Measurements from ENCODE around the gene ERG.

Gene ERG

GRCh38 chr21:38386967-38387366 is 111.3 kb downstream of the ERG start:
- no peak for DNase-seq

GRCh38 chr21:38385427-38386175 is 112.7 kb downstream of the ERG start:
- DNase-seq = no peak

- no peak for DNase-seq
Observed at GRCh38 chr21:38384675-38385426, 113.4 kb downstream of the ERG start.

GRCh38 chr21:38384238-38384560 is 114.1 kb downstream of the ERG start:
- DNase-seq = no peak

GRCh38 chr21:38383411-38384237 is 114.7 kb downstream of the ERG start:
- DNase-seq = no peak

- DNase-seq = peak; percentile 9
Observed at GRCh38 chr21:38380481-38381137, 117.7 kb downstream of the ERG start.

GRCh38 chr21:38379147-38379546 is 119.1 kb downstream of the ERG start:
- DNase-seq = no peak

- no peak for DNase-seq
Observed at GRCh38 chr21:38377165-38378088, 120.8 kb downstream of the ERG start.

- no peak for DNase-seq
Observed at GRCh38 chr21:38376693-38377092, 121.6 kb downstream of the ERG start.

- DNase-seq = no peak
Observed at GRCh38 chr21:38376235-38376634, 122.0 kb downstream of the ERG start.

GRCh38 chr21:38367646-38368045 is 130.6 kb downstream of the ERG start:
- DNase-seq = no peak

- no peak for DNase-seq
Observed at GRCh38 chr21:38365521-38365920, 132.8 kb downstream of the ERG start.

GRCh38 chr21:38363693-38364092 is 134.6 kb downstream of the ERG start:
- no peak for DNase-seq

GRCh38 chr21:38361324-38361723 is 137.0 kb downstream of the ERG start:
- no peak for DNase-seq

GRCh38 chr21:38359835-38360234 is 138.4 kb downstream of the ERG start:
- DNase-seq = no peak

GRCh38 chr21:38359090-38359489 is 139.2 kb downstream of the ERG start:
- no peak for DNase-seq

- no peak for DNase-seq
Observed at GRCh38 chr21:38358666-38359065, 139.6 kb downstream of the ERG start.

- no peak for DNase-seq
Observed at GRCh38 chr21:38358098-38358497, 140.2 kb downstream of the ERG start.

- no peak for DNase-seq
Observed at GRCh38 chr21:38356883-38357625, 141.2 kb downstream of the ERG start.

GRCh38 chr21:38355992-38356781 is 142.1 kb downstream of the ERG start:
- peak; percentile 59 for DNase-seq
